SK-MEL-5 (cell line): ENCODE measurements around the gene NOS1AP. TPM values are rescaled to one million over a fixed set of nuclear protein-coding genes. Genes with fewer than 3 reads are reported as not detected.
"Not testable (repeated sequence)": the region's sequence is repeated elsewhere in the genome, so short reads cannot be mapped to it uniquely, and the experiment has no call there.

Experiments used
- DNase-seq: peaks from one replicate; pipeline ENCODE4 v3.0.0-alpha.2; 2016; ENCODE audit warnings: low read depth, low spot score
- in situ Hi-C: cut with HindIII; loops from 2 replicates; pipeline ENCODE4 v1.10.0; 2016; ENCODE audit warnings: low sequenced_read_pairs, high pct_unique_total_duplicates, low pct_unique_long_range_greater_than_20kb
- total RNA-seq: library from RNA; depleted of rRNA; stranded (reverse); fragments of >200 nt; shearing (Covaris generic); gene quantifications from 2 replicates; pipeline ENCODE4 v1.2.3, GENCODE V29; 2014

NOS1AP gene
- total RNA-seq, 1 experiment from 2014 or later, result 0.29 TPM

DNA sequence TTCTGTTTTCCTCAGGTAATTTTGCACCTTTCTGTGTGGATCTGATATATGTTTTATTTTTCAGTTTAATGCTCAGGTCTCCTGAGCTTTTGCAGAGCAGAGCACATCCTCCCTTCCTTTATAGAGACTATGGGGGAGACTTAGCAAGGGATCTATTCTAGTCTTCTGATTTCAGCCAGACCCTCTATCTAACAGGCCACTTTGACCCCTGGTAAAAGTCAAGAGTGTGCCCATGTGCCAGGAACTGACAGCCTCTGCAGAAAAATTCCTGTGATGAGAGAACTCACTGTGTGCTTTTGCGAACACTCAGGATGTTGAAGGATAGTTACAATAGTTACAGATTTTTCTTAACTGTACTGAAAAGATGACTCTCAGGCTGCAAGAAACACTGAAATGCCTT is 123.3 kb downstream of the NOS1AP start:
- DNase-seq, result no peak
- in situ Hi-C loops, result no loop called here

DNA sequence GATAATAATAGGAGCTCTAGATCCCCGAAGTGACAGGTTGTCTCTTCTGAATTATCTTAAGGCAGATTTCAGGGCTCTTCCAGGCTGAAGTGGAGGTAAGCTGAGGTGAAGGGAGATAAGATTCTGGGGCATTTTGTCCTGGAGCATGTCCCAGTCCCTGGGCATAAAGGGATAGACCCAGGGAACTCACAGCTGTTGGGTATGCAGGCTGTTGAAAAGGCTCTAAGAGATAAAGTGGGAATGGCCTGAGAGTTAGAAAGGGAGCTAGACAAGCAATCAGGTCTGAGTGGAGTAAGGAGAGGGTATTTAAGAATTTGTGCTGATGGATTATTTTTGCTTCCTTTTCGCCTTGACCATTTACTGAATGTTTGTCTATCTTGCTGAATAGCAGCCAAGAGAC is 123.7 kb downstream of the NOS1AP start:
- in situ Hi-C loops, result no loop called here

DNA sequence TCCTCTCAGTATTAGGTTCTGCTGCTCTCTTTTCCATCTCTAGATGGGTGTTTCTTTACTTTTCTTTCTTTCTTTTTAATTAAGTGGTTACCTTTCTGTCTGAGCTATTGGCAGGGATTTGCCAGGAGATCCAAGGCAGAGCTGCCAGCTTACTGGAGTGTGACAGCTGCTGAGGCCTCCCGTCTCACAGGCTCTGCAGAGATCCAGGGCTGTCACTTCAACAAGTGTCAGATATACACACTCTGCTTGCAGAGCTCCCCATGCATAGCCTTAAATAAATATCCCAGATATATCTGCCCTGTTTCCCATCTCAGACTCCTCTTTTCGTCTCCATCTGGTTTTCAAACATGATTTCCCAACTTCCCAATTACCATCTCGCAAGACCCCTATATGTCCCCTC is 124.3 kb downstream of the NOS1AP start:
- no peak for DNase-seq
- in situ Hi-C loops, result no loop called here

More for the DNA sequence above, 123.7 kb downstream of the NOS1AP start:
- DNase-seq, result no peak

DNA sequence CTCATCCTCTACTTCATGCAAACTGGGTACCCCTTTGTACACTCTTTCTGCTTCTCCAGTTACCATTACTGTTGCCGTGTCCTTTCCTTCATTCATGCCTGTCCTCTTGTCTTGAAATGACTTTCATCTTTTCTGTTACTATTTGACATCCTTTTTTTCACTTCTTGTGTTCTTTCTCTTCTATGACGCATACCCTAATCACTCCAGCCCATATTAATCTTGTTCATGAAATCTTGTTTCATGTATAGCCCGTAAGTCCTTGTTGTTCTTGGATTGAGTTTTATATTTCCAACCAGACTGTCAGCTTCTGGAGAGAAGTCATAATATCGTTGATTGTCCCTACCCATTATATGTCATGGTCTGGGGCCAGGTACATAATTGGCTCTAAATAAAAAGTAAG is 126.1 kb downstream of the NOS1AP start:
- DNase-seq, result no peak
- in situ Hi-C loops, result no loop called here

DNA sequence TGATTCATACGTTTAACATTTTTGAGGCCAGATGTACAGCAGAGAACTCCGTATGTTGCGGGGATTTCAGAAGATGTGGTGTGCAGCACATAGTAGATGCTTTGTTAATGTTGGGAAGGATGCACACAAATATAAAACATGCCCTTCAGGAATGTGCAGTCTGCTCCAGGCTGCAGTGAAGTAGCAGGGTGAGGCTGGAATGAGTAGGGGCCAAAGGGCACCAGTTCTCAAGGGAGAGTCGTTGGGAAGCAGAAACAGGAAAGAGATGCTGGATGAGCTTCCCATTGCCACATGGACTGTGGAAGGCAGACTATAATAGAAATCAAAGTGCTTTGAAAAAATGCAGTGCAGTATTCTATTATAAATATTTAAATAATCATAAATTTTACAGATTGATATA is 126.9 kb downstream of the NOS1AP start:
- in situ Hi-C loops, result no loop called here
- no peak for DNase-seq

DNA sequence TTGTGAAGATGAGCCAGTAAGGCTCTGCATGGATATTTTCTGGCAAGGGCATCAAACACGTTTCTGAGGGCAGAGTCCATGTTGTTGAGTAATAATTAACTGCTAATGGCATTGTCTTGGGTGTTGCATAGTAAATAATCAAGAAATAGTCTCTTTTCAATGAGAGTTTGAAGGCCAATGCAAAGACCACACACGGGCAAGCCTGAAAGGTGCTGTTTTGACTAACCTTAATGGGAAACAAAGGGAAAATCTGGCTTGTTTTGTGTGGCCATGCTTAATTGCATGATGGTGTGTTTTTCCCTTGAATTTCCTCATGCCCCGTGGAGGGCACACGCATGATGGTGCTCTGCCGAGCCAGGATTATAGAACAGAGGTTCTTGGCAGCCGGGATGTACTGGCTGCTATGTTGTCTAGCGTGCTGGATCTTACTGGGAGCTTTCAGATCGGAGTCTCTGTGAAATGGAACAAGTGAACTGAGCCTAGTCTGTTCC is 127.6 kb downstream of the NOS1AP start:
- in situ Hi-C loops, result no loop called here
- DNase-seq, result no peak

DNA sequence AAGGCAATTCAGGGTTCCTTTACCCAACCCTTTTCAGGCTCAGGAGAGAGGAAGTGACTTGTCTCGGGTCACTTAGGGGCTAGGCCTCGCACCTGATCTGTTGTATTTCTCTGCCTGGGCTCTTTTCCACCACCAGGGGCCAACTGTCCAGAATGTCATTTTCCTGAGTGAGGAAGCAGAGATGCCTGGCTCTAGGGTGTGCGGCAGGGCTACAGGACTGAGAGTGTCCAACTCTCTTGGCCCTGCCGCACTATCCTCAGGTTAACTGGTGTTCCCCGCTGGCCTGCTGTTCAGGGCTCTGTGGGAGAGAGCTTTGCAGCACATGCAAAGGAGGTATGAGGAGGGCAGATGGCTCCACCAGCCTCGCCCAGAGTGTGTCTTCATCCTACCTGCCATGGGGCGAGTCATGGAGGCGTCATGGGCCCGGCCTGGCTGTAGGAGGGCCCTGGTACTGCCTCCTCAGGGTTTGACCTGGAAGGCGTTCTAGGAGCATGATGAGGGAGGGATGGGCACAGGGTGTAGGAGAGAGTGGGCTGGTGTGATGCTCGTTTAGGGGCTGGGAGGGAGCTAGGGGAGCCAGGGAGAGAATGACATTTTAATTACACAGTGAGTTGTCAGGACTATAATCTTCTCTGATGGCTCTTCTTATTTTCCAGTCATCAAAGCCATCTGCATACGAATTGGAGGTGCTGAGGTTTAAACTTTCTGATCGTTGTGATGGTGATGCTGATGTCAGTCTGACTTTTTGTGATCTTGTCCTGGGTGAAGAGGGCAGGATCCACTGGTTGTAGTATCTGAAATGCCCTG is 128.3 kb downstream of the NOS1AP start:
- in situ Hi-C loops, result no loop called here
- DNase-seq, result no peak

DNA sequence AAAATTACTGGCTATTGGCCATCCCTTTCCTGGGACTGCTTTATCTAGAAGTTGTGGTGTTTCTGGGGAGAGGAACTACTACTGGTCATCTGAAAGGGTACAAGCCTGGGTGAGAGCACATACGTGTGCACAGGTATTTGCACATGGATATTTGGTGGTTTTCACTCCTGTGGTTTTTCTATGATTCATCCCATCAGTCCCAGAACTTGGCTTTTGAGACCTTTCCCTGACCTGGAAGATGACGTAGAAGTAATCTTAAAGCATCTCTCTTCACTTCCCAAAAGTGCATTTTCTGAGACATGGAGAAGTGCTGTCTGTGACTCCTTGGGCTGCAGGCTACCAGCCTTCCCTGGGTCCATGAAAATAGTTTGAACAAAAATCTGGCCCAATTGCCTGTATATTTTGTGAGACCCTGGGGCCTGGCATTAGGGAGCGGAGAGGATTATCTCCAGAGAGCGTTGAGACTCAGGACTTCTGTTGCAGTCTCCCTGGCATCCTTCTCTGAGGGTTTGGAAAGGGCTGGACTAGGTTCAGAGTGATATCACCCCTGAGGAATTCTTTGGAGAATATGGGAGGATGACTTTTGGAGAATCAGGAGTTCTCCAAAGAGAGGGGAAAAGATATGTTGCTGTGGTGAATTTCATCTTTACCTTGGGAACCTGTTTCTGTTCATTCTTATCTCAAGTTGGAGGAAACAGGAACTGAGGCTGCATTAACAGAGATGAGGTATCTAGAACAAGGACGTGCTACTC is 130.8 kb downstream of the NOS1AP start:
- no peak for DNase-seq
- in situ Hi-C loops, result no loop called here

DNA sequence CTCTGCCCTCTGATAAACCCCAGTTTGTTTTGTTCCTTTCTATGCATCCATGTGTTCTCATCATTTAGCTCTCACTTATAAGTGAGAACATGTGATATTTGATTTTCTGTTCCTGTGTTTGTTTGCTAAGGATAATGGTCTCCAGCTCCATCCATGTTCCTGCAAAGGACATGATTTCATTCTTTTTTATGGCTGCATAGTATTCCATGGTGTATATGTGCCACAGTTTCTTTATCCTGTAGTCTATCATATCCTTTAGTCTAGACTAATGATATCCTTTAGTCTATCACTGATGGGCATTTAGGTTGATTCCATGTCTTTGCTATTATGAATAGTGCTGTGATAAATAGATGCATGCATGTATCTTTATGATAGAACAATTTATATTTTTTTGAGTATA is 131.6 kb downstream of the NOS1AP start:
- DNase-seq, result not testable (repeated sequence)

DNA sequence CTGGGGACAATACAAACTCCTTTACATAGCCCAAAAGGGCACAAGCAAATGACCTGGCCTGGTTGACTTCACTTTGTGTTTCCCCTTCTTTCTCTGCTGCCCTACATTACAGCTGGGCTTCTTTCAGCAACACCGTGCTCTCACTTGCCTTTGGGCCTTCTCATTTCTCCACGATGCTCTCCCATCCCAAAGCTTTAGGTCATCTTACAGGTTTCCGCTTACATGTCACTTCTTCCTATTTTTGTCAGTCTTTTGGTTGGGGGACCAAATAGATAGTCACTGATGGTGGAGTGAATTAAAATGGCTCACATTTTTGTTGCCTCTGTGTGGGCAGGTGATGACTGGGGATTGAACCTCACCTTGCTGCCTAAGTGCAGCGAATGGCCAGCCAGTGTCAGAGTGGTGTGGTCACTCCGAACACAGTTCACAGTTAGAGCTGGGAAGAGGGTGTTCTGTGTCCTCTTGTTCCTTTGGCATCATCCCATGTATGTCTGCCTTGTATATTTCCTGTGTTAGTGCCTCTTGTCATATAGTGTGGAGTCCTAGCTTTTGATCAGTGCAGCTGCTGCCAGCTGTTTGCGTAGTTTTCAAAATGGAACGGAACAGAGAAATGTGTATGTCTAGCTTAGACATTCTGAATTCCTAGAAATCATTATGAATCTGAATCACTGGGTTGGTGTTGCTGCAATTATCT is 134.8 kb downstream of the NOS1AP start:
- DNase-seq, result no peak
- in situ Hi-C loops, result no loop called here

More for the DNA sequence above, 131.6 kb downstream of the NOS1AP start:
- in situ Hi-C loops, result not testable (repeated sequence)

DNA sequence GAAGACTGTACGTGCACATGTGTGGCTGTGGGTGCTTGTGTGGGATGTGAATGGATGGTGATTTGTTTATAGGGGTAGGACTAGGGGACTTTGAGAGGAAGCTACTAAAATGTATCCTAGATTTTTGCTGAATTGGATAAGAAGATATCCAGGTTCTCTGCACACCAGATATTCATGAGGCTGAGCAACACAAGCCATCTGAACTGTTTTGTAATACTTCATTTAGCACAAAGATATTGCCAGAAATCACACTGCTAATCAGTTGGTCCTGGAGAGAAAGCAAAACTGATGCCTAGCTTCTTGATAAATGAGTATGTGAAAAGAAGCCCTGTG is 135.3 kb downstream of the NOS1AP start:
- DNase-seq, result no peak
- in situ Hi-C loops, result no loop called here

DNA sequence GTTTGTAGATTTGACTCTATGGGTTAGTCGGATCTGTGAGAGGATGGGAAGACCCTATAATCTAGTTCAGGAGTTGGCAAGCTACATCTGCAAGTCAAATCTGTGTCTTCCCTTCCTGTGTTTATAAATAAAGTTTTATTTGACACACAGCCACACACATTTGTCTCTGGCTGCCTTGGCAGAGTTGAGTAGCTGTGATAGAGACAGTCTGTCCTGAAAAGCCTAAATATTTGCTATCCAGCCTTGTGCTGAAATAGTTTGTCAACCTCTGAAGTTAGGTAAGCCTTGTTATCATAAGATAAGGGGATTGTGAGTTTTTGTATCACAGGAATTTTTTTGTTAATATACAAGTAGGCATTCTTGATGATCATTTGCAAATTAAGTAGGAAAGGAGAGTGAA is 136.8 kb downstream of the NOS1AP start:
- DNase-seq, result no peak
- in situ Hi-C loops, result no loop called here

DNA sequence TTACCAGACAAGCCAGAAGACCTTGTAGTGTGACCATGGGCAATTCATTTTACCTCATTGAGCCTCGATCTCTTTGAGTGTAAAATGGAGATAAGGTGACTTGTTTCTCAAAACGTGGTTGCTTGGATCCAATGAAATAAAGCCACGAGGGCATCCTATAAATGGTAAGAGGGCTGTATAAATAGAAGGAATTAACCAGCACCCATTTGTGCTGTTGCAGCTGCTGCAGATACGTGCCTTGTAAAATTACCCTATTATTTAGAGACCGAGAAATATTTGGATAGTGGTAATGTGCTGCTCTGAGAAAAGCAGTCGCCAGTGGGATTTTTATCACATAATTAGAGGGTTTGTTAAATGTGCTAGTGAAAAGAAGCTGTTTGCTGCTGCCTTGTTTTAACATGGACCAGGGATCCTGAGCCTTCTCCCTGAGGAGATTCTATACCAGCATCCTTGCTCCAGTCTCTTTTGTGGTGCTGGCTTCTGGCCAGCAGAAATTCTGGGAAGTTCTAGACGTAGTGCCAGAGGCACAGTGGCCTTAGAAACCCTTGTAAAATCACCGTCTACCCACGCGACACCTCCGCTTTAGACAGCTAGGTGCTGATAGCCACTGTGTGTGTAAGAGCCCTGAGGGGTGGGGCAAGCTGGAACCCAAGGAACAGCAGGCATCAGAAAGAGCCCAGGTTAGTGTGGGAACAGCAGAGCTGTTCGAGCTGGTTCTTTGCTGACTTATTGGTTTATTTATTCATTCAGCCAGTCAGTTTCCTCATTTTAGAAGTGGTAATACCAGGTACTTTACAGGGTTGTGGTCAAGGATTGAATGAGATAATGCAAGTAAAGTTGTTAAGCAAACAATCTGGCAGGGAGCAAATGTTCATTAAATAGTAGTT is 137.5 kb downstream of the NOS1AP start:
- DNase-seq, result no peak
- in situ Hi-C loops, result no loop called here

DNA sequence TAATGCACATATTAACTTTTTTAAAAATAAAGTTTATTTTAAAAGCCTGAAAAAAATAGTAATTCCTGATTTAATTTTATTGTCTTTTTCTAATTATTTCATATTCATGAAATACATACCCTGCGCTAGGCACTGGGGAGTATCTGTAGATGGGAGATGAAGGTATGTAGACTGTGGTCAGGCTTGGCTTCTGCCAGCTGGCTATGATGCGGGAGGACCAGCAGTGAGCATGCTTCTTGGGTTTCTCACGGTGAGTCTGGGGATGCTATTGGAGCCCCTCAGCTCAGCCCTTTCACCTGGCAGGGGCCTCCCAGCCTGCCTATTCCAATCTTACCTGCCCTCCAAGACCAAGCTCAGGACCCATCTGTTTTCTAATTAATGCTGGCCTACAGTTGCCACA is 138.4 kb downstream of the NOS1AP start:
- DNase-seq, result no peak
- in situ Hi-C loops, result no loop called here

DNA sequence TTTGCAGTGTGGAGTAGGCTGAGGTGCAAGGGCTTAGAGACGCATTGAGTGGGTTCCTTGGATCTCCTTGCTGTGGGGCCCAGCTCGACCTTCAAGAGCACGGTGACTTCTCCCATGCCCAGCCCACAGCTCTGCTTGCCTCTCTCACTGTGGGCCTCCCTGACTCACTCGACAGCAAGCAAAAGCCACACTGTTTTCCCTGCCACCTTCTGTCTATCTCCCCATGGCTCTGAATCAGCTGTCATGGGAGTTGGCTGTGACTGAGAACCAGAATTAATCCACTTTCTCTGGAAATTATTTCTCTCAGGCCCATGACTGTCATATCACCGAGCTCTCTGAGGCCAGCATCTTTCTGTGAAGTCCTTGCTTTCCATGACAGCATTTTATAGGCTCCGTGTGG is 140.7 kb downstream of the NOS1AP start:
- in situ Hi-C loops, result no loop called here
- no peak for DNase-seq

DNA sequence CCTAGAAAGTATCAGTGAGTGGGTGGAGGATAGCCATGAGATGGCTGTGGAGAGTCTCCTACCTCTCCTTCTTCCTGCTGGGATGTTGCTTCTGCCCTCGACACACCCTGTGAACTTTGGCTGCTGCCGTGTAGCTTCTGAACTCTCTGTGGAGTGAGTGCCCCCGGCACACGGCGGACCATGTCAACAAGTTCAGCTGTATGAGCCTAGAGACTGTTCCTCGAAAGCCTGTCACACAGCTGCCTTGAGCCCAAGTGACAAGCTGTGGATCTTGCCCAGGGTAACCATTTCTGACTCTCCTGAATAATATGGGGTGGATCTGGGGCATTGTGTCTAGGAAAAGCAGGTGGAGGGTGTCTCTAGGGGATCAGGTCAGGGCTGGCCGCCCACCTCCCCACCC is 143.2 kb downstream of the NOS1AP start:
- DNase-seq, result no peak
- in situ Hi-C loops, result no loop called here

DNA sequence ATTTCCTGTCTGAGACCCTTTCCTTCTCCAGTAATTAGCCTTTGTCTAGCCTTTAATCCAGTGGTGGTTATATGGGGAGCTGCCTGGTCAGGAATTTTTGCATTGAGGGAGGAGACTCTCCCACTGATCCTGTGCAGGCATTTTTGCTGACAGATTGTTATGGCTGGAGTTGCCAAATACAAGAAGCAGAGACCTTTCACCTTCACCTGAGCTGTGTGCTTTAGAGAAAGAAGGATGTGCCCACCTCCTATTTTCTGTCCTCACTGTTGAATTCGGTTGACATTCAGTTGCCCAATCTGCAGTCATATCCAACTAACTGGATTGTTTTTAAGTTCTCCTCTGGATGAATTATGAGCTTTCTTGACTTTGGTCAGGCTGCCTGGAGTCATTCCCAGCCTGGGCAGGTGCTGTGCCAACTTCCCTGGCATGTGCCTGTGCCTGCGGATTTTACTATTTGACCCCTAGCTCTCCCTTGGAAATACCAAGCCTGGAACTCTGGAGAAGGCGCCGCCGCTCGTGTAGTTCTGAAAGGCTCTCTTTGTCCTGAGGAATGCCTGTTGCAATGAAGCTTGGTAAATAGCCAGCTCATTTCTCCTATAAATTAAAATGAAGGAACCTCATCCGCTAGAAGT is 143.9 kb downstream of the NOS1AP start:
- peak; percentile 92 for DNase-seq
- in situ Hi-C loops, result no loop called here
